HEK293 (cell line): Measurements from ENCODE around the gene AKR7A2.

Experiments
- CTCF ChIA-PET: fragments of 350-600 bp; formaldehyde crosslinking; extraction: SDS; loops from one replicate; lab custom pipeline; 2021; ENCODE audit warnings: antibody characterized with exemption; lab: Yijun Ruan, JAX
- POLR2A ChIA-PET: fragments of 300-600 bp; formaldehyde crosslinking; extraction: SDS; loops from one replicate; lab custom pipeline; 2020; ENCODE audit warnings: antibody characterized with exemption, inconsistent platforms; lab: Yijun Ruan, JAX
- H3K27ac ChIP-seq: fragments of 200-500 bp; sonication (Bioruptor generic); 2 replicates; pipeline ENCODE4 v1.5.1; 2014; ENCODE audit warnings: low read depth, low read length, control low read depth, inconsistent platforms; ENCODE audit errors: extremely low read depth
- H3K36me3 ChIP-seq, 2 experiments: fragments of 200-500 bp in 1 of 2; sonication (Bioruptor generic) in 1 of 2; 1 replicate in 1 of 2; 2 replicates in 1 of 2; pipeline ENCODE4 v1.5.1; 2014 to 2017; ENCODE audit warnings: inconsistent platforms in 2 of 2, low read length in 2 of 2; ENCODE audit not compliant: control insufficient read depth in 2 of 2, insufficient read depth in 1 of 2
- H3K4me1 ChIP-seq: fragments of 200-500 bp; sonication (Bioruptor generic); 2 replicates; pipeline ENCODE4 v1.5.1; 2014; ENCODE audit warnings: mild to moderate bottlenecking, low read length, inconsistent platforms; ENCODE audit not compliant: control insufficient read depth, insufficient read depth
- H3K4me3 ChIP-seq: 2 replicates; pipeline ENCODE4 v1.5.1; 2011; ENCODE audit warnings: low read depth, mild to moderate bottlenecking, control low read depth, low read length, moderate library complexity
- H3K9me3 ChIP-seq: fragments of 200-500 bp; sonication (Bioruptor generic); 2 replicates; pipeline ENCODE4 v1.5.1; 2014; ENCODE audit warnings: low read depth, low read length, inconsistent platforms; ENCODE audit not compliant: control insufficient read depth, insufficient read depth
- BCL11A ChIP-seq: fragments of 450-650 bp; formaldehyde crosslinking; IDR thresholded peaks from 2 replicates; pipeline ENCODE4 v1.5.1; 2016; ENCODE audit warnings: low read depth, missing biosample characterization, missing genetic modification characterization
- BCL11B ChIP-seq: fragments of 450-650 bp; formaldehyde crosslinking; IDR thresholded peaks from 2 replicates; pipeline ENCODE4 v1.5.1; 2016; ENCODE audit warnings: low read depth, missing biosample characterization, missing genetic modification characterization
- GLIS1 ChIP-seq: fragments of 450-650 bp; formaldehyde crosslinking; IDR thresholded peaks from 2 replicates; pipeline ENCODE4 v1.5.1; 2016; ENCODE audit warnings: missing biosample characterization, missing genetic modification characterization
- MZF1 ChIP-seq: fragments of 450-650 bp; formaldehyde crosslinking; IDR thresholded peaks from 2 replicates; pipeline ENCODE4 v1.5.1; 2017; ENCODE audit warnings: missing biosample characterization, missing genetic modification characterization, borderline replicate concordance
- ZBTB7A ChIP-seq: fragments of 450-650 bp; formaldehyde crosslinking; IDR thresholded peaks from 2 replicates; pipeline ENCODE4 v1.5.1; 2016; ENCODE audit warnings: low read depth, missing biosample characterization, missing genetic modification characterization
- ZIC2 ChIP-seq: fragments of 450-650 bp; formaldehyde crosslinking; IDR thresholded peaks from 2 replicates; pipeline ENCODE4 v1.5.1; 2016; ENCODE audit warnings: missing biosample characterization, missing genetic modification characterization
- ZNF10 ChIP-seq: fragments of 450-650 bp; formaldehyde crosslinking; IDR thresholded peaks from 2 replicates; pipeline ENCODE4 v1.5.1; 2017; ENCODE audit warnings: missing biosample characterization, missing genetic modification characterization
- ZNF121 ChIP-seq: fragments of 450-650 bp; formaldehyde crosslinking; IDR thresholded peaks from 2 replicates; pipeline ENCODE4 v1.5.1; 2016; ENCODE audit warnings: missing biosample characterization, missing genetic modification characterization
- ZNF266 ChIP-seq: fragments of 450-650 bp; formaldehyde crosslinking; IDR thresholded peaks from 2 replicates; pipeline ENCODE4 v1.5.1; 2016; ENCODE audit warnings: missing biosample characterization, missing genetic modification characterization, low read depth
- ZNF350 ChIP-seq: fragments of 450-650 bp; formaldehyde crosslinking; IDR thresholded peaks from 2 replicates; pipeline ENCODE4 v1.5.0; 2017; ENCODE audit warnings: missing biosample characterization, mild to moderate bottlenecking, missing genetic modification characterization
- ZNF48 ChIP-seq: fragments of 450-650 bp; formaldehyde crosslinking; IDR thresholded peaks from 2 replicates; pipeline ENCODE4 v1.5.1; 2016; ENCODE audit warnings: missing biosample characterization, missing genetic modification characterization
- ZNF585B ChIP-seq: fragments of 450-650 bp; formaldehyde crosslinking; IDR thresholded peaks from 2 replicates; pipeline ENCODE4 v1.5.1; 2016; ENCODE audit warnings: missing biosample characterization, missing genetic modification characterization
- ZNF596 ChIP-seq: fragments of 450-650 bp; IDR thresholded peaks from 2 replicates; pipeline ENCODE4 v1.5.0; 2018; ENCODE audit warnings: missing biosample characterization, mild to moderate bottlenecking, missing genetic modification characterization, moderate library complexity
- ZNF610 ChIP-seq: fragments of 450-650 bp; formaldehyde crosslinking; IDR thresholded peaks from 2 replicates; pipeline ENCODE4 v1.5.1; 2016; ENCODE audit warnings: missing biosample characterization, missing genetic modification characterization, borderline replicate concordance
- ZSCAN16 ChIP-seq: fragments of 450-650 bp; formaldehyde crosslinking; IDR thresholded peaks from 2 replicates; pipeline ENCODE4 v1.5.1; 2016; ENCODE audit warnings: missing biosample characterization, missing genetic modification characterization
- TF ChIP-seq, protein P1 (sequence below): fragments of 450-650 bp; formaldehyde crosslinking; IDR thresholded peaks from 2 replicates; pipeline ENCODE4 v1.5.1; 2016; ENCODE audit warnings: missing biosample characterization, missing genetic modification characterization

The AKR7A2 gene

DNA sequence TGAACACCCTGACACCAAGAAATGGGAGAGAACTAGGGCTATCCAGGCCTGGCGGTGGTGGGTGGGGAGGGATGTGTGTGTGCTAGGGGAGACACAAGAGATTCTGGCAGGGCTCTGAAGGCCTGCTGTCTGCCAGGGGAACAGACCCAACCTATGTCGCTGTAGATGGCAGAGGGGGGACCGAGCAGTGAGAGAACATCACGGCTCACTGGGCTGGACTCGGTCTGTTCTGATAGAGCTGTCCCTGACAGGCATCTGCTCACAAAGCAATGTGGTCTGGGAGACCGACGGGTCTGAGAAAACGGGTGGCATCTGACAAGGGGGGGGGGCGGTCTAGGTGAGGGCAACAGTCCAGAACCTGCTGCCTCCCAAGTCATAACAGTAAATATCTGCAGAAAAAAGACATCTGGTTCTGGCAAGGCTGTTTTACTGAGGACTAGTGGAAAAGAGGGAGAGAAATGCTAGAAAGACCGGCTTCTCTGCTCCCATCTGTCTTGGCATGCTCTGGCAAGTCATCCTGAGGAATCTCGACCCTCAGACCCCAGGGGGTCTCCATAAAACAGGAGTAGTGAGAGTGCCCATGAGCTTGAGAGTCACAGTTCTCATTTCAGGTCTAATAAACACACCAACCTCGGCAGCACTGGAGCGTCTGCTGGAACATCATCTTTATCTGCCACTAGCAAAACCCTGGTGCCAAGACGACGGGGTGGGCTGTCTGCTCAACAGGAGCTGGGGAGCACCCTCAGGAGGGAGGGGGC, 36.7 kb upstream of the AKR7A2 start:
- no peak overlapping the region for H3K4me3 ChIP-seq
- H3K27ac ChIP-seq: no peak overlapping the region
- CTCF ChIA-PET: interaction anchor here (1.0 kb wide), 1 partner anchor 303 kb away, joined by 6 read pairs; no protein-coding TSS in a partner anchor
- TF ChIP-seq ZIC2 (tag by site-specific recombination) (peak; percentile 51; the same call in 1 of the 2 replicates), BCL11A (tag by site-specific recombination) (no peak), ZNF610 (tag by site-specific recombination) (no peak), ZNF585B (tag by site-specific recombination) (no peak), GLIS1 (peak; percentile 55; the same call in 1 of the 2 replicates)
- no peaks in the 10 kb centered on the region for H3K9me3 ChIP-seq
- POLR2A ChIA-PET: no interaction called here
- peaks cover 0 to 82% of the 10 kb centered on the region in 2 experiments; a peak in 2 of 3 replicates for H3K36me3 ChIP-seq
- H3K4me1 ChIP-seq: no peaks in the 10 kb centered on the region

DNA sequence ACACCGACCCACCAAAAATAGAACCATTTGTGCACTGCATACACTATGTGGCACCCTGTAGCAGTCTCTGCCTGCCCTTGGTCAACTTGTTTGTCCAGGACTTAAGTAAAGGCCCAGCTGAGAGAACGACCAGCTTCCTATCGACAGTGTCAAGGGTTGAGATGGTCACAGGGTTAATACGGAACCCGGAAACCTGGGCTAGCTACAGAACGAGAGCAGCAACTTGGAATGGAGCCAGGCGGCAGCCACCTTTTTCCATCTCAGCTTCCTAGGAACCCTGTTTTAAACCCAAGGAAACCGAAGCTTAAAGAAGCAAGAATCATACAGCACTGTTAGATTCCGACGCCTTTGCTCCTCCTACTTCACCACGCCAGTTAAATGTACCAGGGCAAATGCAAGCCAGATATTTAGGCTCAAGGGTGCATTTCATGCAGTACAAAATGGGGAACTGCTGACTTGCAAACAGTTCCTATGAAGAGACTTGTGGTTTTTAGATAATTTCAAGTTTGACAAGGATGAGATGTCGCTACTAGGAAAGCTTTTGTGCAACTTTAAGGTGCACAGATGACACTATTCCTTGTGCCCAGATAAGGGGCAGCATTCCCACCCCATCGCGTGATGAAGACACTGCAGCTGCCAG, 35.7 kb upstream of the AKR7A2 start:
- Histone ChIP-seq H3K27ac (no peak overlapping the region), H3K4me3 (no peak overlapping the region), H3K4me1 (no peaks in the 10 kb centered on the region), H3K9me3 (no peaks in the 10 kb centered on the region), H3K36me3 (peaks cover 0 to 82% of the 10 kb centered on the region in 2 experiments; a peak in 2 of 3 replicates)
- TF ChIP-seq ZBTB7A (tag by site-specific recombination) (no peak), BCL11B (tag by site-specific recombination) (no peak), ZNF266 (no peak), MZF1 (tag by site-specific recombination) (no peak)
- ChIA-PET CTCF (interaction anchor here (0.5 to 2.4 kb wide), 5 partner anchors 78 to 306 kb away, joined by 3 to 9 read pairs (median 4); no protein-coding TSS in a partner anchor), POLR2A (no interaction called here)

- no peak overlapping the region for H3K4me3 ChIP-seq
- no peaks in the 10 kb centered on the region for H3K4me1 ChIP-seq
- POLR2A ChIA-PET: no interaction called here
- CTCF ChIA-PET: interaction anchor here (0.5 to 3.7 kb wide), 5 partner anchors 89 to 315 kb away, joined by 3 to 19 read pairs (median 3); no protein-coding TSS in a partner anchor
- no peaks in the 10 kb centered on the region for H3K9me3 ChIP-seq
- TF ChIP-seq ZNF596 (tag by site-specific recombination) (no peak), ZNF121 (tag by site-specific recombination) (no peak)
- peaks cover 0 to 77% of the 10 kb centered on the region in 2 experiments; a peak in 2 of 3 replicates for H3K36me3 ChIP-seq
- no peak overlapping the region for H3K27ac ChIP-seq
Observed at GRCh38 chr1:19346026-19346425, 34.1 kb upstream of the AKR7A2 start.

DNA sequence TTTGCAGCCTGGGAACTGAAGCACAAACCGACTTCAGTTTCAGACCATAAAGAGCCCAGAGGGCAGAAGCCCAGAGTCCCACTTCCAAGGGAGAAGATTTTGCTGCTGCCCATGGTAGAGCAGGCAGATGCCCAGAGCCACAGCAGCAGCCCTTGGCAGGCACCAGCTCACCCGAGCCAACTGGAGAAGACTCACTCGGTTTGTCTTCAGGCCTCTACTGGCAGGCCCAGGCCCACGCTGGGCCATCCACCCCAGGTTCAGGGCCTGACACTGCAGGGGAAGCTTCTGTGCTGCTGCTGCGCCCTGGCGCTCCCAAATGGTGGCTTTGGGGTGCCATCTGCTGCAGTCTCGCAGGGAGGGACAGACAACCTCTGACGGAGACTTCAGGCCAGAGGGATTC, 33.4 kb upstream of the AKR7A2 start:
- Histone ChIP-seq H3K36me3 (peaks cover 0 to 80% of the 10 kb centered on the region in 2 experiments; a peak in 2 of 3 replicates), H3K9me3 (no peaks in the 10 kb centered on the region), H3K4me3 (no peak overlapping the region), H3K4me1 (no peaks in the 10 kb centered on the region), H3K27ac (no peak overlapping the region)
- TF ChIP-seq ZNF10 (tag by site-specific recombination) (no peak), ZNF350 (no peak), ZSCAN16 (tag by site-specific recombination) (no peak), ZNF48 (tag by site-specific recombination) (no peak)
- TF ChIP-seq, protein P1, sequence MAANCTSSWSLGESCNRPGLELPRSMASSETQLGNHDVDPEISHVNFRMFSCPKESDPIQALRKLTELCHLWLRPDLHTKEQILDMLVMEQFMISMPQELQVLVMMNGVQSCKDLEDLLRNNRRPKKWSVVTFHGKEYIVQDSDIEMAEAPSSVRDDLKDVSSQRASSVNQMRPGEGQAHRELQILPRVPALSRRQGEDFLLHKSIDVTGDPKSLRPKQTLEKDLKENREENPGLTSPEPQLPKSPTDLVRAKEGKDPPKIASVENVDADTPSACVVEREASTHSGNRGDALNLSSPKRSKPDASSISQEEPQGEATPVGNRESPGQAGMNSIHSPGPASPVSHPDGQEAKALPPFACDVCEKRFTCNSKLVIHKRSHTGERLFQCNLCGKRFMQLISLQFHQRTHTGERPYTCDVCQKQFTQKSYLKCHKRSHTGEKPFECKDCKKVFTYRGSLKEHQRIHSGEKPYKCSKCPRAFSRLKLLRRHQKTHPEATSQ: no peak
- ChIA-PET POLR2A (no interaction called here), CTCF (interaction anchor here (0.6 to 3.7 kb wide), 6 partner anchors 8 to 315 kb away, joined by 3 to 19 read pairs (median 8); no protein-coding TSS in a partner anchor)
